OCI-LY3 (cell line): Measurements from ENCODE around the gene WDR83.

Source experiments
- H2AFZ ChIP-seq: fragments of 200-600, 300-600 bp; shearing (Covaris generic); 2 replicates; pipeline ENCODE4 v1.6.0; 2014; ENCODE audit warnings: antibody characterized with exemption, low read depth, low read length
- H3K27ac ChIP-seq: fragments of 200-600, 300-600 bp; sonication (generic); 2 replicates; pipeline ENCODE4 v1.5.1; 2014; ENCODE audit warnings: mild to moderate bottlenecking, low read length, moderate library complexity, mixed read lengths
- H3K27me3 ChIP-seq: fragments of 200-600, 300-600 bp; sonication (generic); 2 replicates; pipeline ENCODE4 v1.6.1; 2014; ENCODE audit warnings: low read depth, low read length, mixed read lengths
- H3K36me3 ChIP-seq: fragments of 200-600, 300-600 bp; sonication (generic); replicated peaks from 2 replicates; pipeline ENCODE3; 2014; ENCODE audit warnings: low read depth, low read length, mixed read lengths
- H3K4me1 ChIP-seq: fragments of 300-600, 200-600 bp; sonication (generic); 2 replicates; pipeline ENCODE4 v1.6.1; 2014; ENCODE audit warnings: low read length, mixed read lengths
- H3K4me2 ChIP-seq: fragments of 200-600, 300-600 bp; sonication (generic); 2 replicates; pipeline ENCODE4 v1.6.1; 2014; ENCODE audit warnings: low read length, mixed read lengths
- H3K4me3 ChIP-seq: fragments of 300-600, 200-600 bp; sonication (generic); 2 replicates; pipeline ENCODE4 v1.5.1; 2014; ENCODE audit warnings: antibody characterized with exemption, mild to moderate bottlenecking, low read length, moderate library complexity
- H3K79me2 ChIP-seq: fragments of 300-600, 200-600 bp; shearing (Covaris generic); 2 replicates; pipeline ENCODE4 v1.6.1; 2014; ENCODE audit warnings: mild to moderate bottlenecking, low read length, mixed read lengths
- H3K9ac ChIP-seq: fragments of 300-600, 200-600 bp; shearing (Covaris generic); 2 replicates; pipeline ENCODE4 v1.6.0; 2014; ENCODE audit warnings: mild to moderate bottlenecking, low read length, moderate library complexity
- H3K9me3 ChIP-seq: fragments of 200-600, 300-600 bp; shearing (Covaris generic); 2 replicates; pipeline ENCODE4 v1.6.1; 2014; ENCODE audit warnings: low read length, mixed read lengths; ENCODE audit not compliant: insufficient read depth
- H4K20me1 ChIP-seq: fragments of 200-600, 300-600 bp; sonication (generic); 2 replicates; pipeline ENCODE4 v1.6.1; 2016; ENCODE audit warnings: low read length, mixed read lengths; ENCODE audit not compliant: insufficient read depth
- EZH2phosphoT487 ChIP-seq: fragments of 200-600 bp; shearing (Covaris generic); IDR thresholded peaks from 2 replicates; pipeline ENCODE4 v1.6.1; 2018; ENCODE audit warnings: antibody characterized with exemption, mixed run types, low read depth
- TF ChIP-seq, protein P1 (sequence below): fragments of 200-600, 300-600 bp; sonication (generic); IDR thresholded peaks from 2 replicates; pipeline ENCODE4 v1.5.1; 2014; ENCODE audit warnings: antibody characterized with exemption, low read length, low read depth

Gene WDR83

DNA sequence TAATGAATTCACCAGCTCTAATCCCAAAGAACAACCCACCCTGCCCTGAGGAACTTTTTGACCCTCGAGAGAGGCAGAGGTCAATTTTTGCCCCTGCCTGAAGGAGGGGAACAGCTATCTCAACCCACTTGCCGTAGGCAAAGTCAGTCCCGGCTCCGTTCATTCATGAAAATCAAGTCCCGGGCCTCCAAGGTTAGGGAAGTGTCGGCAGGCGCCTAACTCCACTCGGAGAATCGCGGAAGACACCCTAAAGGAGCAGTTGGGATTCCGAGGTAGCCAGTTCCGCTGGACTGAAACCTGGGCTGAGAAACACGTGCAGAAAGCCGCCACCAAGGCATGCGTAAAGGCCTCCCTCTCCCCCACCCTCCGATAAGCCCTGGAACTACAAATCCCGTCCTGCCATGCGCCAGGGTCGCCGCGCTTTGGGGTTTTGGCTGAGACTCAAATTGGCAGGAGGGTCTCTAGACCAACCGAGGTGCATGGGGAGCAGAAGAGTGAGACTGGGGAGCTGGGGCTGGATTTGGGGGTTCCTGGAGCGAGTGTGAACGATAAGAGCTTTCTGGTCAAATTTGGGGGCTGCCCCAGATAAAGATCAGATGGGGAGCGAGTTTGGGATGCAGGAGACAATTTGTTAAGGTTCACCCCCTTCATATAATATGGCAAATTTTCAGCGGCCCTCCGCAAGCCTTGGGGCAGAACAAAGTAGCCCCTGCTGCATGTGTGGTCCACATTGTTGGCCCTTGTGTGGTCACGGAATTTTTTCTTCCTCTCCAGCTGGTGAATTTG, 57.2 kb downstream of the WDR83 start, which contains the start of gene TNPO2:
Gene TNPO2, minus strand, starts transcription at position 292 of the 786 bp plus-strand sequence. CDS start 2,955 bp downstream, outside the sequence.
- Histone ChIP-seq H4K20me1 (peaks cover 7% of the 10 kb centered on the region; the same call in 1 of the 2 replicates), H3K27ac (peak within 1 kb of the TSS; percentile 77), H2AFZ (peak within 1 kb of the TSS; percentile 91), H3K9me3 (no peaks in the 10 kb centered on the region), H3K4me3 (peak within 1 kb of the TSS; percentile 92), H3K9ac (peak within 1 kb of the TSS; percentile 97), H3K79me2 (peaks cover 57% of the 10 kb centered on the region), H3K4me2 (peak within 1 kb of the TSS; percentile 87), H3K36me3 (peaks cover 25% of the 10 kb centered on the region), H3K27me3 (no peaks in the 10 kb centered on the region), H3K4me1 (peaks cover 14% of the 10 kb centered on the region)
- no peak for TF ChIP-seq EZH2phosphoT487
- TF ChIP-seq, protein P1, sequence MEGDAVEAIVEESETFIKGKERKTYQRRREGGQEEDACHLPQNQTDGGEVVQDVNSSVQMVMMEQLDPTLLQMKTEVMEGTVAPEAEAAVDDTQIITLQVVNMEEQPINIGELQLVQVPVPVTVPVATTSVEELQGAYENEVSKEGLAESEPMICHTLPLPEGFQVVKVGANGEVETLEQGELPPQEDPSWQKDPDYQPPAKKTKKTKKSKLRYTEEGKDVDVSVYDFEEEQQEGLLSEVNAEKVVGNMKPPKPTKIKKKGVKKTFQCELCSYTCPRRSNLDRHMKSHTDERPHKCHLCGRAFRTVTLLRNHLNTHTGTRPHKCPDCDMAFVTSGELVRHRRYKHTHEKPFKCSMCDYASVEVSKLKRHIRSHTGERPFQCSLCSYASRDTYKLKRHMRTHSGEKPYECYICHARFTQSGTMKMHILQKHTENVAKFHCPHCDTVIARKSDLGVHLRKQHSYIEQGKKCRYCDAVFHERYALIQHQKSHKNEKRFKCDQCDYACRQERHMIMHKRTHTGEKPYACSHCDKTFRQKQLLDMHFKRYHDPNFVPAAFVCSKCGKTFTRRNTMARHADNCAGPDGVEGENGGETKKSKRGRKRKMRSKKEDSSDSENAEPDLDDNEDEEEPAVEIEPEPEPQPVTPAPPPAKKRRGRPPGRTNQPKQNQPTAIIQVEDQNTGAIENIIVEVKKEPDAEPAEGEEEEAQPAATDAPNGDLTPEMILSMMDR, result no peak
